Glutamatergic neuron (in vitro differentiated cells): Measurements from ENCODE around the gene ST3GAL6. TPM values are rescaled to one million over a fixed set of nuclear protein-coding genes. Genes with fewer than 3 reads are reported as not detected.

Experiments used
- DNase-seq: peaks from one replicate; pipeline ENCODE4 v3.0.0; 2022
- H3K27ac Mint-ChIP-seq: one replicate; pipeline ENCODE4 v1.8.0; 2020; ENCODE audit warnings: mild to moderate bottlenecking, mixed read lengths, inconsistent platforms; ENCODE audit not compliant: unreplicated experiment
- H3K27me3 Mint-ChIP-seq: one replicate; pipeline ENCODE4 v1.8.0; 2020; ENCODE audit warnings: mild to moderate bottlenecking, moderate library complexity, mixed read lengths, inconsistent platforms; ENCODE audit not compliant: unreplicated experiment
- H3K36me3 Mint-ChIP-seq: one replicate; pipeline ENCODE4 v1.8.0; 2020; ENCODE audit warnings: mild to moderate bottlenecking, mixed read lengths, inconsistent platforms; ENCODE audit not compliant: unreplicated experiment
- H3K4me1 Mint-ChIP-seq: one replicate; pipeline ENCODE4 v1.8.0; 2020; ENCODE audit warnings: mild to moderate bottlenecking, low read depth, mixed read lengths, inconsistent platforms; ENCODE audit not compliant: unreplicated experiment
- H3K4me3 Mint-ChIP-seq: one replicate; pipeline ENCODE4 v1.8.0; 2020; ENCODE audit warnings: mild to moderate bottlenecking, mixed read lengths, inconsistent platforms; ENCODE audit not compliant: unreplicated experiment
- H3K9me3 Mint-ChIP-seq: one replicate; pipeline ENCODE4 v1.8.0; 2020; ENCODE audit warnings: mild to moderate bottlenecking, moderate library complexity, mixed read lengths, inconsistent platforms; ENCODE audit not compliant: unreplicated experiment
- CTCF ChIP-seq: fragments of 200-600 bp; sonication (generic); IDR thresholded peaks from one replicate; pipeline ENCODE4 v1.5.0; 2021; ENCODE audit not compliant: partially characterized antibody, unreplicated experiment
- total RNA-seq: library from RNA; stranded (reverse); fragmentation: NEBNext Ultra II Directional; extraction: Animal tissue kit (Norgen Biotek cat#: 25700); gene quantifications from one replicate; pipeline ENCODE4 v1.2.1, GENCODE V29; 2021; ENCODE audit not compliant: unreplicated experiment

The ST3GAL6 gene
- total RNA-seq, 1 donor from 2014 or later, result 52.9 TPM

- peaks cover 31% of the 10 kb centered on the region for H3K4me1 Mint-ChIP-seq
- no peak for DNase-seq
- no peak for TF ChIP-seq CTCF
- H3K9me3 Mint-ChIP-seq, result no peaks in the 10 kb centered on the region
- peaks cover 1% of the 10 kb centered on the region for H3K27me3 Mint-ChIP-seq
- no peak overlapping the region for H3K27ac Mint-ChIP-seq
- H3K36me3 Mint-ChIP-seq, result no peaks in the 10 kb centered on the region
- no peak overlapping the region for H3K4me3 Mint-ChIP-seq
Observed at GRCh38 chr3:98743071-98743470, 20.1 kb upstream of the ST3GAL6 start.

DNA sequence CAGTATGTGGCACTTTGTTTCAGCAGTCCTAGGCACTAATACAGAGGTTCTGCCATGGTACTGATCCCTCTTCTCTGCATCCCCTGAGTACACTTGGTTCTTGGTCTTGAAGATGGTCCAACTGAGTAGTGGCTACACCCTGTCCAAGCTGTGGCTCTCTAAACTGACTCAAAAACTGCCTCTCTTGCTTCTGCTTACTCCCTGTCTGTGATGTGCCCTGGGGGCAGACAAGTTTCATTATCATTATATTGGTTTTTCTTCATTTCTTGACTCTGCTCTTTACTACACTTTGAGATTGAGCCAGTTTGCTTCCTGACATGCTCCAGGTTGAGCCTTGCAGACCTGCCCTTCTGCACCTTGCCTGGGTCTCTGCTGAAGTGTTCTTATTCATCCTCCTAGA lies 18.9 kb upstream of the ST3GAL6 start:
- H3K9me3 Mint-ChIP-seq, result no peaks in the 10 kb centered on the region
- H3K36me3 Mint-ChIP-seq, result no peaks in the 10 kb centered on the region
- H3K4me1 Mint-ChIP-seq, result peaks cover 27% of the 10 kb centered on the region
- no peak overlapping the region for H3K27ac Mint-ChIP-seq
- H3K4me3 Mint-ChIP-seq, result no peak overlapping the region
- no peak for TF ChIP-seq CTCF
- no peak for DNase-seq
- no peaks in the 10 kb centered on the region for H3K27me3 Mint-ChIP-seq

DNA sequence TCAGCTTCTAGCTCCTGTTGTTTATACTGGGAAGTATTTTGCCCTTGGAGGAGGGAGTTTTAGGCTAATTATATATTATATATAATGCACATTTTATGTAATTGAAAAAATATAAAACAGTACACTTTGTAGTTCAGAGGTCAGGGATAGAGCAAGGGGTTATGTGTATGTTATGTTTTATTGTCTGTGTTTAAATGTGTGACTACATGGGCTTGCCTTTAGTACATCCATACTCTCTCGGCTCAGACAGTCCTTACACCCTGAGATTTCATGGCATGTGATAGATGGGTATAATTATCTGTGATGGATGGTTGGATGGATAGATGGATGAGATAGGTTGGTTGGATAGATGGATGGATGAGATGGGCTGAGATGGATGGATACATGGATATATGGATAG lies 17.4 kb upstream of the ST3GAL6 start:
- Mint-ChIP-seq H3K4me1 (peaks cover 21% of the 10 kb centered on the region), H3K36me3 (no peaks in the 10 kb centered on the region), H3K27me3 (no peaks in the 10 kb centered on the region), H3K4me3 (no peak overlapping the region), H3K9me3 (no peaks in the 10 kb centered on the region), H3K27ac (no peak overlapping the region)
- no peak for TF ChIP-seq CTCF
- DNase-seq, result no peak

DNA sequence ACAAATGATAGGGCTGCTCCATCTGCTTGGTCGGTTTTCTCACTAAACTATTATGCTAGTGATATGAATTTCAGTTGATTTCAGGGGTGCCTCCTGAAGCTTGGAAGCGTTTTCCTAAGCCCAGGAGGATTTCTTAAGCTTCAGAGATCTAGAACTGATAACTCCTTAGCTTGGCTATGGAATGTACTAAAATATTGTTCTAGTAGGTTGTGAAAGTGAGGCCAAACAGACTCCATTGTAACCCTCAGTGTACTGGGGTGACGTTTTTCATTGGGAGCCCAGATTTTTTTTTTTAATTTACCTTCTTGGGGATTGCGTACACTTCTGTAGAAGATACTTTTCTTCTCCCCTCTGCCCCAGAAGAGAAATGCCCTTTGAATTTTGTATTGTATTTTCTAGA lies 17.0 kb upstream of the ST3GAL6 start:
- Mint-ChIP-seq H3K27me3 (no peaks in the 10 kb centered on the region), H3K27ac (no peak overlapping the region)
- no peak for TF ChIP-seq CTCF

DNA sequence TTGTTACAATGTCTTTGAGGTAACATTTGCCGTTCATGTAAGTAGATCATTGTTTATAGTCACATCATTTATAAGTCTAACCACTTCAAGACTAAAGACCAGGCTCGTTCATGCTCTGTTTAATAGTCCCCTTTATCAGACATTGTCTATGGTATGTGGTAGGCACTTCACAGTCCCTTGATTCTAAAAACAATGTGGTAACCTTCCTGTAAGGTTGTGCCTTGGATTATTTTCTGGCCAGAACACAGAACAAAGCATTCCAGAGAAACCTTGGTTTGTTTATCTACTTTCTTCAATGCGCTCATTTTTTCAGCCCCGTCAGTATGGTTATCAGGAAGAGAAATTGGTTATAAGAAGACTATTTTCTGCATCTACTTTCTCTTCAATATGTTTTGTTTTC lies 16.3 kb upstream of the ST3GAL6 start:
- H3K4me1 Mint-ChIP-seq, result peaks cover 14% of the 10 kb centered on the region
- DNase-seq, result no peak
- H3K4me3 Mint-ChIP-seq, result no peak overlapping the region
- no peaks in the 10 kb centered on the region for H3K9me3 Mint-ChIP-seq
- no peaks in the 10 kb centered on the region for H3K36me3 Mint-ChIP-seq
- TF ChIP-seq CTCF, result no peak
- no peaks in the 10 kb centered on the region for H3K27me3 Mint-ChIP-seq
- H3K27ac Mint-ChIP-seq, result no peak overlapping the region

More for the DNA sequence above, 17.0 kb upstream of the ST3GAL6 start:
- no peak for DNase-seq
- Mint-ChIP-seq H3K36me3 (no peaks in the 10 kb centered on the region), H3K4me3 (no peak overlapping the region), H3K4me1 (peaks cover 17% of the 10 kb centered on the region), H3K9me3 (no peaks in the 10 kb centered on the region)
